NT2/D1 (cell line): ENCODE results near the gene SLC7A14.

Source experiments
- SUZ12 ChIP-seq: IDR thresholded peaks from 2 replicates; pipeline ENCODE4 v1.6.1; 2011; ENCODE audit not compliant: insufficient read length, insufficient read depth; ENCODE audit errors: extremely low read depth
- YY1 ChIP-seq: IDR thresholded peaks from 2 replicates; pipeline ENCODE4 v1.6.1; 2011; ENCODE audit not compliant: insufficient read length, insufficient read depth
- ZNF274 ChIP-seq: IDR thresholded peaks from 2 replicates; pipeline ENCODE4 v1.6.1; 2011; ENCODE audit warnings: mild to moderate bottlenecking, low read depth, low read length

GRCh38 chr3:170441412-170441811 is 144.5 kb downstream of the SLC7A14 start:
- no peak for TF ChIP-seq YY1
- no peak for TF ChIP-seq ZNF274
- no peak for TF ChIP-seq SUZ12
